ENCODE results near the gene TP53BP2.
"Not testable (repeated sequence)": the region's sequence is repeated elsewhere in the genome, so short reads cannot be mapped to it uniquely, and the experiment has no call there.

The TP53BP2 gene

GRCh38 chr1:223876590-223876989, 30.8 kb upstream of the TP53BP2 start:
- no peak overlapping the region for H3K27ac ChIP-seq
- TF ChIP-seq ZFX (IDR thresholded peaks at IDR 0.05), result no peak
- TF ChIP-seq, protein P1, sequence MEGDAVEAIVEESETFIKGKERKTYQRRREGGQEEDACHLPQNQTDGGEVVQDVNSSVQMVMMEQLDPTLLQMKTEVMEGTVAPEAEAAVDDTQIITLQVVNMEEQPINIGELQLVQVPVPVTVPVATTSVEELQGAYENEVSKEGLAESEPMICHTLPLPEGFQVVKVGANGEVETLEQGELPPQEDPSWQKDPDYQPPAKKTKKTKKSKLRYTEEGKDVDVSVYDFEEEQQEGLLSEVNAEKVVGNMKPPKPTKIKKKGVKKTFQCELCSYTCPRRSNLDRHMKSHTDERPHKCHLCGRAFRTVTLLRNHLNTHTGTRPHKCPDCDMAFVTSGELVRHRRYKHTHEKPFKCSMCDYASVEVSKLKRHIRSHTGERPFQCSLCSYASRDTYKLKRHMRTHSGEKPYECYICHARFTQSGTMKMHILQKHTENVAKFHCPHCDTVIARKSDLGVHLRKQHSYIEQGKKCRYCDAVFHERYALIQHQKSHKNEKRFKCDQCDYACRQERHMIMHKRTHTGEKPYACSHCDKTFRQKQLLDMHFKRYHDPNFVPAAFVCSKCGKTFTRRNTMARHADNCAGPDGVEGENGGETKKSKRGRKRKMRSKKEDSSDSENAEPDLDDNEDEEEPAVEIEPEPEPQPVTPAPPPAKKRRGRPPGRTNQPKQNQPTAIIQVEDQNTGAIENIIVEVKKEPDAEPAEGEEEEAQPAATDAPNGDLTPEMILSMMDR (conservative IDR thresholded peaks at IDR 0.05), result no peak

- TF ChIP-seq, protein P1 (conservative IDR thresholded peaks at IDR 0.05), result no peak
- no peak for TF ChIP-seq ZFX (IDR thresholded peaks at IDR 0.05)
- H3K27ac ChIP-seq, result no peak overlapping the region; the same call in 1 of the 2 replicates
These were observed 27.3 kb upstream of the TP53BP2 start for GRCh38 chr1:223873044-223873443.

DNA sequence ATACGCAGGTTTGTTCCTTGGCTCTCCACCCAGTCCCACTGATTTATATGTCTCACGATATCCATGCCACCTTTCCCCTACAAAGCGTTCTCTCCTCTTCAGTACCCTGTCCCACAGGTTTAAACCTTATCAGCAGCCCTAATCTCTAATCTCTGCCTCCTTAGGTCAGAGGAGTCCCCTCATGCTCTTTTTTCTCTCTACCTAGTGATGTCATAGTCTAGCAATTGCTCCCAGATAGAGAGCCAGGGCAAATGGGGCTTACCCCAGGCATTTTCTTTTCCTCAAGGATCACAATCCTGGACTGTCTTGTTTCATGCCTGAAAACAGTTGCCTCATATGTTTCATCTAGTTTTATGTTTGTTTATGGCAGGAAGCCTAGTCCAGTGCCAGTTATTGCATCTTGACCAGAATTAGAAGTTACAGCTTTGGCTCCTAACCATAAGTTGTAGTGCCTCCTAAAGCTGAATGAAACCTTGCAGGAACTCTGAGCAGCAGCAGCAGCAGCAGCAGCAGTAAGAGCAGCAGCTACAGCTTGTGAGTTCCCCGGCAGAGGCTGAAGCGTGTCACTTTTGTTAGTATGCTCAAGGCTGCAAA, 26.7 kb upstream of the TP53BP2 start:
- TF ChIP-seq, protein P1 (conservative IDR thresholded peaks at IDR 0.05), result no peak
- TF ChIP-seq ZFX (IDR thresholded peaks at IDR 0.05), result no peak
- peak overlapping the region; percentile 33; the same call in 1 of the 2 replicates for H3K27ac ChIP-seq

- no peak overlapping the region for H3K27ac ChIP-seq
- no peak for TF ChIP-seq ZFX (IDR thresholded peaks at IDR 0.05)
- TF ChIP-seq, protein P1 (conservative IDR thresholded peaks at IDR 0.05), result no peak
These were observed 25.1 kb upstream of the TP53BP2 start for GRCh38 chr1:223870617-223871574.

DNA sequence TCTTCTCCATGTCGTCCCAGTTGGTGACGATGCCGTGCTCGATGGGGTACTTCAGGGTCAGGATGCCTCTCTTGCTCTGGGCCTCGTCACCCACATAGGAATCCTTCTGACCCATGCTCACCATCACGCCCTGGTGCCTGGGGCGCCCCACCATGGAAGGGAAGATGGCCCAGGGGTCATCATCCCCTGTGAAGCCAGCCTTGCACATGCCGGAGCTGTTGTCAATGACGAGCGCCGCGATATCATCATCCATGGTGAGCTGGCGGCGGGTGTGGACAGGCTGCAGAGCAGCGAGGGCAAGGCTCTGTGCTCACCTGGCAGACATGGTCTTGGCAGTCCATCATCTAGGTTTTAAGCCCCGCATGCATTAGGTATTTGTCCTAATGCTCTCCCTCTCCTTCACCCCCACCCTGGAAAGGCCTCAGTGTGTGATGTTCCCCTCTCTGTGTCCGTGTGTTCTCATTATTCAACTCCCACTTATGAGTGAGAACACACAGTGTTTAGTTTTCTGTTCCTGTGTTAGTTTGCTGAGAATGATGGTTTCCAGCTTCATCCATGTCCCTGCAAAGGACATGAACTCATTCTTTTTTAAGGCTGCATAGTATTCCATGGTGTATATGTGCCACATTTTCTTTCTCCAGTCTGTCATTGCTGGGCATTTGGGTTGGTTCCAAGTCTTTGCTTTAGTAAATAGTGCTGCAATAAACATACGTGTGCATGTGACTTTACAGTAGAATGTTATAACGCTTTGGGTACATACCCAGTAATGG, 19.0 kb upstream of the TP53BP2 start:
- not testable (repeated sequence) for H3K27ac ChIP-seq

- no peak for TF ChIP-seq ZFX (IDR thresholded peaks at IDR 0.05)
- TF ChIP-seq, protein P1 (conservative IDR thresholded peaks at IDR 0.05), result no peak
- H3K27ac ChIP-seq, result no peak overlapping the region
These were observed 18.3 kb upstream of the TP53BP2 start for GRCh38 chr1:223864084-223864483.

- no peak overlapping the region for H3K27ac ChIP-seq
- TF ChIP-seq ZFX (IDR thresholded peaks at IDR 0.05), result no peak
- TF ChIP-seq, protein P1 (conservative IDR thresholded peaks at IDR 0.05), result no peak
These were observed 16.2 kb upstream of the TP53BP2 start for GRCh38 chr1:223861904-223862303.

Data from C4-2B (cell line).